MM.1S (cell line): ENCODE data around the gene CYTH4.
A peak's percentile ranks its signal among the peaks of the same experiment; 100 is the strongest.

Experiments used
- DNase-seq: peaks from one replicate; pipeline ENCODE4 v3.0.0-alpha.2; 2015
- H2AFZ ChIP-seq: fragments of 300-600 bp; sonication (generic); 2 replicates; pipeline ENCODE4 v1.6.0; 2016; ENCODE audit warnings: antibody characterized with exemption, low read length
- H3F3A ChIP-seq: fragments of 300-600 bp; sonication (generic); 2 replicates; pipeline ENCODE4 v1.6.1; 2016; ENCODE audit warnings: mild to moderate bottlenecking, antibody characterized with exemption, low read length, moderate library complexity, mixed read lengths; ENCODE audit not compliant: insufficient read depth
- H3K27ac ChIP-seq: fragments of 300-600 bp; sonication (generic); 2 replicates; pipeline ENCODE4 v1.5.1; 2016; ENCODE audit warnings: mild to moderate bottlenecking, low read length
- H3K27me3 ChIP-seq: fragments of 300-600 bp; sonication (generic); replicated peaks from 2 replicates; pipeline ENCODE4 v1.6.0; 2016; ENCODE audit warnings: low read length; ENCODE audit not compliant: insufficient read depth
- H3K36me3 ChIP-seq: fragments of 300-600 bp; sonication (generic); replicated peaks from 2 replicates; pipeline ENCODE4 v1.6.1; 2016; ENCODE audit warnings: mild to moderate bottlenecking, low read length, mixed read lengths; ENCODE audit not compliant: insufficient read depth
- H3K4me1 ChIP-seq: fragments of 300-600 bp; sonication (generic); 2 replicates; pipeline ENCODE4 v1.6.1; 2016; ENCODE audit warnings: low read length, mixed read lengths
- H3K4me2 ChIP-seq: fragments of 300-600 bp; sonication (generic); 2 replicates; pipeline ENCODE4 v1.6.0; 2016; ENCODE audit warnings: low read depth, low read length
- H3K4me3 ChIP-seq: fragments of 300-600 bp; sonication (generic); 2 replicates; pipeline ENCODE4 v1.5.1; 2016; ENCODE audit warnings: low read length, mixed read lengths
- H3K79me2 ChIP-seq: fragments of 300-600 bp; sonication (generic); 2 replicates; pipeline ENCODE4 v1.6.1; 2016; ENCODE audit warnings: mixed run types, low read length, mixed read lengths
- H3K9ac ChIP-seq: fragments of 300-600 bp; sonication (generic); 2 replicates; pipeline ENCODE4 v1.6.1; 2016; ENCODE audit warnings: low read length, mixed read lengths
- H3K9me2 ChIP-seq: fragments of 300-600 bp; sonication (generic); replicated peaks from 2 replicates; pipeline ENCODE4 v1.6.1; 2016; ENCODE audit warnings: mild to moderate bottlenecking, low read length, mixed read lengths; ENCODE audit not compliant: insufficient read depth
- H3K9me3 ChIP-seq: fragments of 300-600 bp; sonication (generic); replicated peaks from 2 replicates; pipeline ENCODE4 v1.6.1; 2016; ENCODE audit warnings: mild to moderate bottlenecking, low read length, mixed read lengths; ENCODE audit not compliant: insufficient read depth
- H4K20me1 ChIP-seq: fragments of 300-600 bp; sonication (generic); 2 replicates; pipeline ENCODE4 v1.6.1; 2016; ENCODE audit warnings: mild to moderate bottlenecking, low read length, moderate library complexity, mixed read lengths; ENCODE audit not compliant: insufficient read depth
- EZH2 ChIP-seq: fragments of 300-600 bp; sonication (generic); optimal IDR thresholded peaks from 2 replicates; pipeline ENCODE3; 2017; ENCODE audit warnings: low read depth, mild to moderate bottlenecking, antibody characterized with exemption, low read length, mixed read lengths
- EZH2phosphoT487 ChIP-seq: fragments of 300-600 bp; sonication (generic); IDR thresholded peaks from 2 replicates; pipeline ENCODE4 v1.6.1; 2018; ENCODE audit warnings: antibody characterized with exemption, low read length
- TF ChIP-seq, protein P1 (sequence below): fragments of 300-600 bp; sonication (generic); IDR thresholded peaks from 2 replicates; pipeline ENCODE4 v1.5.1; 2016; ENCODE audit warnings: antibody characterized with exemption, low read length, mixed read lengths

Gene CYTH4

DNA sequence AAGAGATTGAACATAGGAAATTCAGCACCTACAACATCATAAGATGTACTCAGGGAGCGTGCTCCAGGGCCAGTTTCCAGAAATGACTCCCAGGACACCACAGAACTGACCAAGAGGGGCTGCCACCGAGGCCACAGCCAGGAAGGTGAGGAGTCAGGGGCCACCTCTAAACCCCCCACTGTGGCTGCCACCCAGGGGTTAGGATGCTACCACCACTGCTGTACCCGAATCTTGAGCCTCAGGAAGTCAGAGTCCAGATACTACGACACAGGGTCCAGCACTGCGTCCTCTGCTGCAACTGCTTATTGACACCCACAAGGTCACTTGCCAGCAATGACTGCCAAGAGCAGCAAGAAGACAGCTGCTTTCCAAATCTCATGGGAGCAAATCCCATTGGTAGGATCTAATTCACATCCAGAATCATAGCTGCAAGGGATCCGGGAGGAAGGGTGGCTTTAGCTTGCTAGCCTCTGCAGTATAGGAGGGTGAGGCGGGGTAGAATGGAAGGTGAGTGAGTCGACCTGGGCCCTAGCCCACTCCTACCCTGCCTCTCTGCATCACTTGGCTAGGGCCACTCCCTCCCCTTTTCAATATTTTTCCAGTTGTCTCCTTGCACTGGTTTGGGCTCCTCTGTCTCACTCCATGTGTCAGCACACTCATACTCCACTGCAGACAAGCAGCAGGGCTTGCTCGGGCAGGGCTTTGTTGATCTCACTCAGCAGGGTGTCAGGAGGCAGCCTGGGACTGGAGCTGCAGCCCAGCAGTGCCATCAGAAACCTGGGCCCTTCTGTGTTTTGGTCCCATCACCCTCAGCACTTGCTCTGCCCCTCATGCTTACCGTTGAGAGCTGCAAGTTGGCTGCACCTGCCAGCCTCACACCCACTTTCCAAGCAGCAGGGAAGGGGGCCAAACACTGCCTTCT is 18.1 kb upstream of the CYTH4 start:
- Histone ChIP-seq H3K9me2 (no peaks in the 10 kb centered on the region), H3K9me3 (no peaks in the 10 kb centered on the region), H4K20me1 (no peaks in the 10 kb centered on the region), H3F3A (peaks cover 11% of the 10 kb centered on the region; the same call in 1 of the 2 replicates), H3K79me2 (no peaks in the 10 kb centered on the region), H3K4me2 (0 out of 2 replicates have a peak overlapping the region, but pooled peaks have one; percentile 3), H3K27ac (no peak overlapping the region), H2AFZ (0 out of 2 replicates have a peak overlapping the region, but pooled peaks have one; percentile 27), H3K4me3 (no peak overlapping the region), H3K9ac (no peak overlapping the region), H3K27me3 (no peaks in the 10 kb centered on the region), H3K4me1 (peaks cover 30% of the 10 kb centered on the region), H3K36me3 (no peaks in the 10 kb centered on the region)
- no peak for TF ChIP-seq EZH2
- TF ChIP-seq EZH2phosphoT487, result no peak
- TF ChIP-seq, protein P1, sequence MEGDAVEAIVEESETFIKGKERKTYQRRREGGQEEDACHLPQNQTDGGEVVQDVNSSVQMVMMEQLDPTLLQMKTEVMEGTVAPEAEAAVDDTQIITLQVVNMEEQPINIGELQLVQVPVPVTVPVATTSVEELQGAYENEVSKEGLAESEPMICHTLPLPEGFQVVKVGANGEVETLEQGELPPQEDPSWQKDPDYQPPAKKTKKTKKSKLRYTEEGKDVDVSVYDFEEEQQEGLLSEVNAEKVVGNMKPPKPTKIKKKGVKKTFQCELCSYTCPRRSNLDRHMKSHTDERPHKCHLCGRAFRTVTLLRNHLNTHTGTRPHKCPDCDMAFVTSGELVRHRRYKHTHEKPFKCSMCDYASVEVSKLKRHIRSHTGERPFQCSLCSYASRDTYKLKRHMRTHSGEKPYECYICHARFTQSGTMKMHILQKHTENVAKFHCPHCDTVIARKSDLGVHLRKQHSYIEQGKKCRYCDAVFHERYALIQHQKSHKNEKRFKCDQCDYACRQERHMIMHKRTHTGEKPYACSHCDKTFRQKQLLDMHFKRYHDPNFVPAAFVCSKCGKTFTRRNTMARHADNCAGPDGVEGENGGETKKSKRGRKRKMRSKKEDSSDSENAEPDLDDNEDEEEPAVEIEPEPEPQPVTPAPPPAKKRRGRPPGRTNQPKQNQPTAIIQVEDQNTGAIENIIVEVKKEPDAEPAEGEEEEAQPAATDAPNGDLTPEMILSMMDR, result no peak
- DNase-seq, result no peak

- no peak for DNase-seq
- Histone ChIP-seq H3K9ac (peak overlapping the region; percentile 70; the same call in 1 of the 2 replicates), H3K4me3 (peak overlapping the region; percentile 78), H3K36me3 (no peaks in the 10 kb centered on the region), H4K20me1 (no peaks in the 10 kb centered on the region), H3K4me2 (peak overlapping the region; percentile 95), H3K79me2 (no peaks in the 10 kb centered on the region), H2AFZ (peak overlapping the region; percentile 87), H3K9me3 (no peaks in the 10 kb centered on the region), H3K27me3 (0 out of 2 replicates have a peak, but pooled peaks cover 6% of the 10 kb centered on the region), H3K4me1 (peaks cover 25% of the 10 kb centered on the region), H3K9me2 (no peaks in the 10 kb centered on the region), H3F3A (peaks cover 11% of the 10 kb centered on the region; the same call in 1 of the 2 replicates), H3K27ac (no peak overlapping the region; the same call in 1 of the 2 replicates)
- TF ChIP-seq, protein P1, result no peak
- TF ChIP-seq EZH2 (no peak), EZH2phosphoT487 (no peak)
These were observed 15.7 kb upstream of the CYTH4 start for GRCh38 chr22:37266581-37267134.

GRCh38 chr22:37267135-37267587 is 15.1 kb upstream of the CYTH4 start:
- H3K36me3 ChIP-seq, result no peaks in the 10 kb centered on the region
- 0 out of 2 replicates have a peak, but pooled peaks cover 8% of the 10 kb centered on the region for H3K27me3 ChIP-seq
- no peaks in the 10 kb centered on the region for H4K20me1 ChIP-seq
- H3K27ac ChIP-seq, result peak overlapping the region; percentile 79
- peak overlapping the region; percentile 87 for H2AFZ ChIP-seq
- H3K4me3 ChIP-seq, result peak overlapping the region; percentile 78
- H3K4me2 ChIP-seq, result peak overlapping the region; percentile 95
- H3K79me2 ChIP-seq, result no peaks in the 10 kb centered on the region
- H3K9ac ChIP-seq, result peak overlapping the region; percentile 70
- peaks cover 25% of the 10 kb centered on the region for H3K4me1 ChIP-seq
- TF ChIP-seq, protein P1, result peak; percentile 88
- TF ChIP-seq EZH2phosphoT487 (no peak), EZH2 (no peak)
- H3K9me2 ChIP-seq, result no peaks in the 10 kb centered on the region
- H3K9me3 ChIP-seq, result no peaks in the 10 kb centered on the region
- peak; percentile 67 for DNase-seq
- peaks cover 11% of the 10 kb centered on the region; the same call in 1 of the 2 replicates for H3F3A ChIP-seq
